Right atrium auricular region (tissue), 2 donors: ENCODE data around the gene MAP3K8. TPM values are rescaled to one million over a fixed set of nuclear protein-coding genes. Genes with fewer than 3 reads are reported as not detected.
"Not testable (repeated sequence)": the region's sequence is repeated elsewhere in the genome, so short reads cannot be mapped to it uniquely, and the experiment has no call there.

ENCODE experiments used
- DNase-seq: peaks from one replicate; pipeline ENCODE4 v3.0.0-alpha.2; 2019; ENCODE audit warnings: low spot score
- H3K27ac ChIP-seq, 2 donors: fragments of 200-600 bp; sonication (generic); 1 replicate in 1 of 2; 2 replicates in 1 of 2; pipeline ENCODE4 v1.5.1; 2016 to 2019
- H3K27me3 ChIP-seq, 2 donors: fragments of 200-600 bp; sonication (generic); one replicate each; pipeline versions ENCODE4 v1.5.1 to v1.6.0; 2017 to 2019
- H3K36me3 ChIP-seq: fragments of 200-600 bp; sonication (generic); one replicate; pipeline ENCODE4 v1.5.1; 2016
- H3K4me1 ChIP-seq, 2 donors: fragments of 200-600 bp; sonication (generic); one replicate each; pipeline versions ENCODE4 v1.5.1 to v1.6.0; 2017 to 2019
- H3K4me3 ChIP-seq, 2 donors: fragments of 200-600 bp; sonication (generic); 1 replicate in 1 of 2; 2 replicates in 1 of 2; pipeline ENCODE4 v1.5.1; 2017 to 2019; ENCODE audit warnings: mild to moderate bottlenecking in 1 of 2, moderate library complexity in 1 of 2
- H3K9me3 ChIP-seq, 2 donors: fragments of 200-600 bp; sonication (generic); one replicate each; pipeline ENCODE4 v1.5.1; 2019
- CTCF ChIP-seq, 2 donors: fragments of 200-600 bp; sonication (generic); IDR thresholded peaks; one replicate each; pipeline ENCODE4 v1.5.1; 2019; ENCODE audit warnings: antibody characterized with exemption in 2 of 2
- total RNA-seq, 2 donors: library from RNA; depleted of rRNA; stranded (reverse); fragments of >200 nt; gene quantifications; one replicate each; pipeline ENCODE4 v1.1.0, GENCODE V29; 2016

The MAP3K8 gene
- total RNA-seq, 2 donors from 2014 or later: 10.6 to 18.9 TPM

DNA sequence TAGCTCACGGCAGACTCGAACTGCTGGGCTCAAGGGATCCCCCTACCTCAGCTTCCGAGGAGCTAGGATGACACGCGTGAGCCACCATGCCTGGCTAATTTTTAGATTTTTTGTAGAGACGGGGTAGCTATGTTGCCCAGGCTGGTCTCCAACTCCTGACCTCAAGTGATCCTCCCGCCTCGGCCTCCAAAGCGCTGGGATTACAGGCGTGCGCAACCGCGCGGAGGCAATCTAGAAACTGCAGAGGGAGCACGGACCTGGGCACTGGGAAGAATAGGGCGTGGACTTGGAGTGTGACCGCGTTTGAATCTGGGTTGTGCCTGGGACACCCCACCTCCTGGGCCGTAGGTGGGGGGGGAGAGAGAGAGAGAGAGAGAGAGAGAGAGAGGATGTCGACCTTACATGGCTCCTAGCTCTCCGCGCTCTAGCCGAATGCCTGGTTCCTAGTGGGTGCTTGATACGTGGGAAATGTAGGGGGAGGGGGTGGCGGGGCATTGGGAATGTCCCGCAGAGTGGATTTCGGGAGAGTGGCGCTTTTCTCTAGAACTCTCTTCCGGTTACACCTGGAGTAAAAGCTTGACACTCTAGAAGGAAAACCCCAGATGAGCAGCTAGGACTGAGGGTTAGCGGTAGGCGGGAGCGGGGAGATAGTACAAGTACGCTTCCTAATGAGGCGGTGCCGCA is 1.2 kb upstream of the MAP3K8 start:
- no peaks in the 10 kb centered on the region for H3K9me3 ChIP-seq
- peaks cover 0 to 50% of the 10 kb centered on the region in 2 donors for H3K4me1 ChIP-seq
- H3K27ac ChIP-seq: peak overlapping the region; percentile 99
- H3K36me3 ChIP-seq: no peaks in the 10 kb centered on the region
- TF ChIP-seq CTCF (IDR thresholded peaks at IDR 0.05): no peak
- peak; percentile 58 for DNase-seq
- no peaks in the 10 kb centered on the region for H3K27me3 ChIP-seq
- H3K4me3 ChIP-seq: peak overlapping the region; percentile 87 to 97

- DNase-seq: peak; percentile 95
- Histone ChIP-seq H3K27me3 (no peaks in the 10 kb centered on the region), H3K27ac (peak overlapping the region; percentile 99), H3K4me3 (peak overlapping the region; percentile 87 to 97), H3K9me3 (no peaks in the 10 kb centered on the region), H3K36me3 (no peaks in the 10 kb centered on the region), H3K4me1 (peaks cover 0 to 56% of the 10 kb centered on the region in 2 donors)
- no peak for TF ChIP-seq CTCF (IDR thresholded peaks at IDR 0.05)
These were observed 666 bp upstream of the MAP3K8 start for GRCh38 chr10:30433306-30433729.

GRCh38 chr10:30434273-30435072 is 489 bp downstream of the MAP3K8 start:
- Histone ChIP-seq H3K27me3 (no peaks in the 10 kb centered on the region), H3K4me1 (peaks cover 0 to 65% of the 10 kb centered on the region in 2 donors), H3K9me3 (no peaks in the 10 kb centered on the region), H3K4me3 (peak overlapping the region; percentile 87 to 97), H3K27ac (peak overlapping the region; percentile 99), H3K36me3 (peaks cover 10% of the 10 kb centered on the region)
- peak; percentile 92 for DNase-seq
- TF ChIP-seq CTCF (IDR thresholded peaks at IDR 0.05): no peak

DNA sequence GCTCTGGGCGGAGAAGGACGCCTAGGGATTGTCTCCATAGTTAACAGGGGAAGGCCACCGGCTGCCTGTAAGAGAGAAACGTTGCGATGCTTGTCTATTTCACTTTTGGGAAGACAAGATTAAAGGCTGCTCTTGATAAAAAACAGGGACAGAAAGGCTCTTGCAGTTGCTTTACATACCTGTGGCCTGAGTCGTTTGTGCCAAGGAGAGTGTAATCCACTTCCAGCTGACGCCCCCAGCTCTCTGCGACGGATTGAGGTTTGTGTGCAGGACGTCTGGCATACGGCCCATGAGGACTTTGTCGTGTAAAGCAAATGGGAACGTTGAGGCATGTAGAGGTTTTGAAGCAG is 1.1 kb downstream of the MAP3K8 start:
- Histone ChIP-seq H3K27ac (peak overlapping the region; percentile 99), H3K36me3 (peaks cover 16% of the 10 kb centered on the region), H3K27me3 (no peaks in the 10 kb centered on the region), H3K4me1 (peaks cover 0 to 65% of the 10 kb centered on the region in 2 donors), H3K9me3 (no peaks in the 10 kb centered on the region), H3K4me3 (peak overlapping the region; percentile 87 to 97)
- no peak for TF ChIP-seq CTCF (IDR thresholded peaks at IDR 0.05)
- DNase-seq: no peak

GRCh38 chr10:30435499-30436167 is 1.6 kb downstream of the MAP3K8 start:
- H3K4me1 ChIP-seq: peaks cover 0 to 63% of the 10 kb centered on the region in 2 donors

DNA sequence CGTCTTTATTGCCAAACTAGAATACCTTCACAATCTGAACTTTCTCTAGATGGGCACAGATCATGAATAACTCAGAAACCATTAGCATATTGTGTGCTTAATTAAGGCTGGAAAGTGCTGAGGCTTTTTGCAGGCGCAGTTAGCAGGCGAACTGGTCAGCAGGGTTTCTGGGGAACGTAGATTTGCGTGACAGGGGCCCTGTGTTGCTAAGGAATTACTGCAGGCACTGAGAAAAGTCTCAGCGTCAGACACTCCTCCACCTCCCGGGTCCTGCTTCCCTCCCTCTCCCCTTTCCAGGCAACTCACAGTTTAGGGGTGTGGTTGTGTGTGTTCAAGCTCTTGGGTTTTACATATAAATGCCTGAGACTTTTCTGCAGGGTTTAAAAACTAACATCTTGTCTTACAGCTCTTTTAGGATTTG is 2.2 kb downstream of the MAP3K8 start:
- DNase-seq: no peak
- H3K27ac ChIP-seq: peak overlapping the region; percentile 99
- H3K27me3 ChIP-seq: no peaks in the 10 kb centered on the region
- peaks cover 26% of the 10 kb centered on the region for H3K36me3 ChIP-seq
- TF ChIP-seq CTCF (IDR thresholded peaks at IDR 0.05): no peak
- H3K4me3 ChIP-seq: peak overlapping the region; percentile 87 to 97
- H3K4me1 ChIP-seq: peaks cover 0 to 57% of the 10 kb centered on the region in 2 donors
- no peaks in the 10 kb centered on the region for H3K9me3 ChIP-seq

More at GRCh38 chr10:30435499-30436167, 1.6 kb downstream of the MAP3K8 start:
- not testable (repeated sequence) for H3K9me3 ChIP-seq, DNase-seq, H3K27me3 ChIP-seq
- peak overlapping the region; percentile 99 for H3K27ac ChIP-seq
- H3K4me3 ChIP-seq: peak overlapping the region; percentile 87 to 97
- H3K36me3 ChIP-seq: peaks cover 22% of the 10 kb centered on the region
